ENCODE measurements around the gene MBP.

MBP gene

GRCh38 chr18:77115192-77115953 is 17.2 kb downstream of the MBP start:
- Histone ChIP-seq H3K4me3 (ENCODE audit: insufficient read depth, low read depth, low read length) (no peak overlapping the region), H3K9me3 (ENCODE audit: control insufficient read depth, low read length) (no peaks in the 10 kb centered on the region), H3K27ac (ENCODE audit: insufficient read depth, low read depth, low read length, poor library complexity, severe bottlenecking) (no peak overlapping the region), H3K27me3 (ENCODE audit: control insufficient read depth, insufficient read depth, low read length, poor library complexity, severe bottlenecking) (no peaks in the 10 kb centered on the region), H3K36me3 (ENCODE audit: control insufficient read depth, insufficient read depth, low read length) (no peaks in the 10 kb centered on the region), H3K4me1 (ENCODE audit: control insufficient read depth, insufficient read depth, low read length) (no peaks in the 10 kb centered on the region)
- WGBS, 2 experiments: 90 to 93% methylated on average over 8 of the region's 8 CpGs

- Histone ChIP-seq H3K27me3 (ENCODE audit: control insufficient read depth, insufficient read depth, low read length, poor library complexity, severe bottlenecking) (no peaks in the 10 kb centered on the region), H3K4me3 (ENCODE audit: insufficient read depth, low read depth, low read length) (no peak overlapping the region), H3K27ac (ENCODE audit: insufficient read depth, low read depth, low read length, poor library complexity, severe bottlenecking) (no peak overlapping the region), H3K9me3 (ENCODE audit: control insufficient read depth, low read length) (no peaks in the 10 kb centered on the region), H3K4me1 (ENCODE audit: control insufficient read depth, insufficient read depth, low read length) (no peaks in the 10 kb centered on the region), H3K36me3 (ENCODE audit: control insufficient read depth, insufficient read depth, low read length) (no peaks in the 10 kb centered on the region)
- 88 to 91% methylated on average over 25 of the region's 25 CpGs for WGBS, 2 experiments
Measured at GRCh38 chr18:77114415-77115191, 18.0 kb downstream of the MBP start.

GRCh38 chr18:77114152-77114414 is 18.5 kb downstream of the MBP start:
- Histone ChIP-seq H3K36me3 (ENCODE audit: control insufficient read depth, insufficient read depth, low read length) (no peaks in the 10 kb centered on the region), H3K4me3 (ENCODE audit: insufficient read depth, low read depth, low read length) (no peak overlapping the region), H3K27ac (ENCODE audit: insufficient read depth, low read depth, low read length, poor library complexity, severe bottlenecking) (no peak overlapping the region), H3K27me3 (ENCODE audit: control insufficient read depth, insufficient read depth, low read length, poor library complexity, severe bottlenecking) (no peaks in the 10 kb centered on the region), H3K4me1 (ENCODE audit: control insufficient read depth, insufficient read depth, low read length) (no peaks in the 10 kb centered on the region), H3K9me3 (ENCODE audit: control insufficient read depth, low read length) (no peaks in the 10 kb centered on the region)
- 95 to 100% methylated on average over 2 of the region's 2 CpGs for WGBS, 2 experiments

GRCh38 chr18:77113361-77114151 is 19.0 kb downstream of the MBP start:
- Histone ChIP-seq H3K27ac (ENCODE audit: insufficient read depth, low read depth, low read length, poor library complexity, severe bottlenecking) (no peak overlapping the region), H3K36me3 (ENCODE audit: control insufficient read depth, insufficient read depth, low read length) (no peaks in the 10 kb centered on the region), H3K4me3 (ENCODE audit: insufficient read depth, low read depth, low read length) (no peak overlapping the region), H3K27me3 (ENCODE audit: control insufficient read depth, insufficient read depth, low read length, poor library complexity, severe bottlenecking) (no peaks in the 10 kb centered on the region), H3K9me3 (ENCODE audit: control insufficient read depth, low read length) (no peaks in the 10 kb centered on the region), H3K4me1 (ENCODE audit: control insufficient read depth, insufficient read depth, low read length) (no peaks in the 10 kb centered on the region)
- WGBS, 2 experiments: 90% methylated on average over 14 to 15 of the region's 15 CpGs

- no peaks in the 10 kb centered on the region for H3K27me3 ChIP-seq (ENCODE audit: control insufficient read depth, insufficient read depth, low read length, poor library complexity, severe bottlenecking)
- no peaks in the 10 kb centered on the region for H3K4me1 ChIP-seq (ENCODE audit: control insufficient read depth, insufficient read depth, low read length)
- no peak overlapping the region for H3K27ac ChIP-seq (ENCODE audit: insufficient read depth, low read depth, low read length, poor library complexity, severe bottlenecking)
- whole genome bisulfite sequencing, 2 experiments: 94 to 95% methylated on average over 7 of the region's 7 CpGs
- H3K4me3 ChIP-seq (ENCODE audit: insufficient read depth, low read depth, low read length): no peak overlapping the region
- no peaks in the 10 kb centered on the region for H3K9me3 ChIP-seq (ENCODE audit: control insufficient read depth, low read length)
- no peaks in the 10 kb centered on the region for H3K36me3 ChIP-seq (ENCODE audit: control insufficient read depth, insufficient read depth, low read length)
Measured at GRCh38 chr18:77112747-77113092, 19.9 kb downstream of the MBP start.

GRCh38 chr18:77111951-77112746 is 20.4 kb downstream of the MBP start:
- no peaks in the 10 kb centered on the region for H3K36me3 ChIP-seq (ENCODE audit: control insufficient read depth, insufficient read depth, low read length)
- 89% methylated on average over 43 of the region's 43 CpGs for WGBS, 2 experiments
- H3K27me3 ChIP-seq (ENCODE audit: control insufficient read depth, insufficient read depth, low read length, poor library complexity, severe bottlenecking): no peaks in the 10 kb centered on the region
- H3K4me3 ChIP-seq (ENCODE audit: insufficient read depth, low read depth, low read length): no peak overlapping the region
- no peak overlapping the region for H3K27ac ChIP-seq (ENCODE audit: insufficient read depth, low read depth, low read length, poor library complexity, severe bottlenecking)
- no peaks in the 10 kb centered on the region for H3K4me1 ChIP-seq (ENCODE audit: control insufficient read depth, insufficient read depth, low read length)
- no peaks in the 10 kb centered on the region for H3K9me3 ChIP-seq (ENCODE audit: control insufficient read depth, low read length)

GRCh38 chr18:77111449-77111848 is 21.1 kb downstream of the MBP start:
- Histone ChIP-seq H3K36me3 (ENCODE audit: control insufficient read depth, insufficient read depth, low read length) (no peaks in the 10 kb centered on the region), H3K4me1 (ENCODE audit: control insufficient read depth, insufficient read depth, low read length) (no peaks in the 10 kb centered on the region), H3K9me3 (ENCODE audit: control insufficient read depth, low read length) (no peaks in the 10 kb centered on the region), H3K27ac (ENCODE audit: insufficient read depth, low read depth, low read length, poor library complexity, severe bottlenecking) (no peak overlapping the region), H3K27me3 (ENCODE audit: control insufficient read depth, insufficient read depth, low read length, poor library complexity, severe bottlenecking) (no peaks in the 10 kb centered on the region), H3K4me3 (ENCODE audit: insufficient read depth, low read depth, low read length) (no peak overlapping the region)
- WGBS, 2 experiments: 76 to 79% methylated on average over 11 of the region's 11 CpGs

- Histone ChIP-seq H3K27me3 (ENCODE audit: control insufficient read depth, insufficient read depth, low read length, poor library complexity, severe bottlenecking) (no peaks in the 10 kb centered on the region), H3K4me3 (ENCODE audit: insufficient read depth, low read depth, low read length) (no peak overlapping the region), H3K4me1 (ENCODE audit: control insufficient read depth, insufficient read depth, low read length) (no peaks in the 10 kb centered on the region), H3K27ac (ENCODE audit: insufficient read depth, low read depth, low read length, poor library complexity, severe bottlenecking) (no peak overlapping the region), H3K36me3 (ENCODE audit: control insufficient read depth, insufficient read depth, low read length) (no peaks in the 10 kb centered on the region), H3K9me3 (ENCODE audit: control insufficient read depth, low read length) (no peaks in the 10 kb centered on the region)
- 94 to 97% methylated on average over 14 of the region's 14 CpGs for WGBS, 2 experiments
Measured at GRCh38 chr18:77110936-77111335, 21.6 kb downstream of the MBP start.

- Histone ChIP-seq H3K4me3 (ENCODE audit: insufficient read depth, low read depth, low read length) (no peak overlapping the region), H3K36me3 (ENCODE audit: control insufficient read depth, insufficient read depth, low read length) (no peaks in the 10 kb centered on the region), H3K27me3 (ENCODE audit: control insufficient read depth, insufficient read depth, low read length, poor library complexity, severe bottlenecking) (no peaks in the 10 kb centered on the region), H3K4me1 (ENCODE audit: control insufficient read depth, insufficient read depth, low read length) (no peaks in the 10 kb centered on the region), H3K9me3 (ENCODE audit: control insufficient read depth, low read length) (no peaks in the 10 kb centered on the region), H3K27ac (ENCODE audit: insufficient read depth, low read depth, low read length, poor library complexity, severe bottlenecking) (no peak overlapping the region)
- 87 to 100% methylated on average over 1 to 3 of the region's 3 CpGs for WGBS, 2 experiments
Measured at GRCh38 chr18:77110400-77110799, 22.2 kb downstream of the MBP start.

- 94 to 96% methylated on average over 5 of the region's 5 CpGs for WGBS, 2 experiments
- H3K36me3 ChIP-seq (ENCODE audit: control insufficient read depth, insufficient read depth, low read length): no peaks in the 10 kb centered on the region
- H3K4me1 ChIP-seq (ENCODE audit: control insufficient read depth, insufficient read depth, low read length): no peaks in the 10 kb centered on the region
- H3K4me3 ChIP-seq (ENCODE audit: insufficient read depth, low read depth, low read length): no peak overlapping the region
- no peaks in the 10 kb centered on the region for H3K27me3 ChIP-seq (ENCODE audit: control insufficient read depth, insufficient read depth, low read length, poor library complexity, severe bottlenecking)
- H3K9me3 ChIP-seq (ENCODE audit: control insufficient read depth, low read length): no peaks in the 10 kb centered on the region
- no peak overlapping the region for H3K27ac ChIP-seq (ENCODE audit: insufficient read depth, low read depth, low read length, poor library complexity, severe bottlenecking)
Measured at GRCh38 chr18:77109648-77110019, 22.9 kb downstream of the MBP start.
